GM19023 (cell line): ENCODE results near the gene LILRA1.
"Not testable (repeated sequence)": the region's sequence is repeated elsewhere in the genome, so short reads cannot be mapped to it uniquely, and the experiment has no call there.

Experiments
- ATAC-seq: cut with Tn5 transposase; IDR thresholded peaks from one replicate; pipeline ENCODE4 v1.9.1; 2021; ENCODE audit warnings: mild to moderate bottlenecking, moderate library complexity; ENCODE audit not compliant: unreplicated experiment

Gene LILRA1

GRCh38 chr19:54576411-54576976 is 16.9 kb upstream of the LILRA1 start:
- no peak for ATAC-seq

DNA sequence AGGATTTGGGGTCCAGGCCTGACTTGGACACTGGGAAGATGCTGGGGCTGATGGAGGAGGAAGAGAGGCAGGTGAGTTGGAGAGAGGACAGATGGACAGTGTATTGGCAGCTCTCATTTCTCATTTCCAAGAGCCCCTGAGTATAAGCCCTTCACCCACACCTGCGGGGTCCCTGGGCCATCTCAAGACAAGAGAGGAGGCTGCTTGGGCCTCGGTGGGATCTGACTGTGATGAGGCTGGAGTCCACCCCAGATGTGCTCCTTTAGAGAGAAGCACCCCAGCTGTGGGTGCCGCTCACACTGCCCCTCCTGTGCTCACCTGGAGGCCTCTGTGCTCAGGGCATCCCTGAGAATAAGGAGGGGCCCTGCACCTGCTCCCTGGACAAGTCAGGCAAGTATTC is 16.1 kb upstream of the LILRA1 start:
- ATAC-seq = no peak

DNA sequence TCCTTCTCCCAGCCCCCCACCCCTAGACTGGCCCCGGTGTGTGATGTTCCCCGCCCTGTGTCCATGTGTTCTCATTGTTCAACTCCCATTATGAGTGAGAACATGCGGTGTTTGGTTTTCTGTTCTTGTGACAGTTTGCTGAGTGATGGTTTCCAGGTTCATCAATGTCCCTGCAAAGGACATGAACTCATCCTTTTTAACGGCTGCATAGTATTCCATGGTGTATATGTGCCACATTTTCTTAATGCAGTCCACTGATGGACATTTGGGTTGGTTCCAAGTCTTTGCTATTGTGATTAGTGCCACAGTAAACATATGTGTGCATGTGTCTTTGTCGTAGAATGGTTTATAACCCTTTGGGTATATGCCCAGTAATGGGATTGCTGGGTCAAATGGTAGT is 15.2 kb upstream of the LILRA1 start:
- ATAC-seq = not testable (repeated sequence)

- ATAC-seq = no peak
Measured at GRCh38 chr19:54586397-54586796, 7.0 kb upstream of the LILRA1 start.

- no peak for ATAC-seq
Measured at GRCh38 chr19:54587026-54587425, 6.4 kb upstream of the LILRA1 start.

- ATAC-seq = not testable (repeated sequence)
Measured at GRCh38 chr19:54593931-54594626, 647 bp downstream of the LILRA1 start.

GRCh38 chr19:54594737-54595136 is 1.3 kb downstream of the LILRA1 start:
- no peak for ATAC-seq

DNA sequence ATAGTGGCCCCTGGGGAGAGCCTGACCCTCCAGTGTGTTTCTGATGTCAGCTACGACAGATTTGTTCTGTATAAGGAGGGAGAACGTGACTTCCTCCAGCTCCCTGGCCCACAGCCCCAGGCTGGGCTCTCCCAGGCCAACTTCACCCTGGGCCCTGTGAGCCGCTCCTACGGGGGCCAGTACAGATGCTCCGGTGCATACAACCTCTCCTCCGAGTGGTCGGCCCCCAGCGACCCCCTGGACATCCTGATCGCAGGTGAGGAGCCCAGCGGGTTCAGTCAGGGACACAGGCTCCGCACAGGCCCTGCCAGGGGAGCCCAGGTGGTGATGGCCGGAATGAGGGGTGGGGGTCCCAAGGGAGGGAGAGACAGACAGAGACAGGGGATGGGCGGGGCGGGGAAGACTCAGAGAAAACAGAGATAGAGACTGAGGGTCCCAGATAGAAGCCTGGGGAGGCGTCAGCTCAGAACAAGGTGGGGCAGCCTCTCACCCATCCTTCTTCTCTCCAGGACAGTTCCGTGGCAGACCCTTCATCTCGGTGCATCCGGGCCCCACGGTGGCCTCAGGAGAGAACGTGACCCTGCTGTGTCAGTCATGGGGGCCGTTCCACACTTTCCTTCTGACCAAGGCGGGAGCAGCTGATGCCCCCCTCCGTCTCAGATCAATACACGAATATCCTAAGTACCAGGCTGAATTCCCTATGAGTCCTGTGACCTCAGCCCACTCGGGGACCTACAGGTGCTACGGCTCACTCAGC is 2.4 kb downstream of the LILRA1 start:
- ATAC-seq = not testable (repeated sequence)

DNA sequence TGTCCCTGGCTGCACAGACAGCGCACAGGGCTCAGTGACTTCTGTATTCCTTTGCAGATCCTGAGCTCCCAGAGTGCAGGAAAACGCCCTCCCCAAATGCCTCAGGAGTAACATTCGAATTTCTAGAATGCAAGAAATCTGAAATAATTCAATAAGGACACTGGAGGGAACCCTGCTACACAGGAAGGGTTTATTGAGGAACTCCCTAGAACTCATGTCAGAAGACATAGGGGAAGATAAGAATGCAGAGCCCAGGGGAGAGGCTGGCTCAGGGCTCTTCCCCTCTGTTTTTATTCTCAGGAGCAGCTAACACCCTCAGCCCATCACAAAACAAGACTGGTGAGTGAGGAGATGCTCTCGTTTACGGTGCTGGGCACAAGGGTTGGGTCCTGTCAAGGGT is 6.8 kb downstream of the LILRA1 start:
- no peak for ATAC-seq

GRCh38 chr19:54606230-54606629 is 12.8 kb downstream of the LILRA1 start:
- no peak for ATAC-seq

GRCh38 chr19:54606891-54607784 is 13.7 kb downstream of the LILRA1 start:
- ATAC-seq = peak; percentile 79

DNA sequence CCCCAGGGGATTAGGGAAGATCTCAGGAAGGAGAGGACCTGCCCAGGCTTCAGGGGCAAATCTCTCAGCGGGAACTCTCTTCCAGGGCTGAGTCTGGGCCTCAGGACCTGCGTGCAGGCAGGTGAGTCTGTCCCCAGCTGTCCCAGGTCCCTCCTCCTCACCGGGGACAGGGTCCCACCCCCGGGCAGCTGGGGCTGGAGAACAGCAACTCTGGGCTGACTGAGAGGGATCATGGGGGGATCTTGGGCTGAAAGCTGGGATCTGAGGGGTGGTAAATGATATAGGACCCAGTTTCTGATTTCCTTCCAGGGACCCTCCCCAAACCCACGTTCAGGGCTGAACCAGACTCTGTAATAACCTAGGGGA is 14.3 kb downstream of the LILRA1 start:
- ATAC-seq = no peak

GRCh38 chr19:54608205-54608604 is 14.8 kb downstream of the LILRA1 start:
- ATAC-seq = no peak

GRCh38 chr19:54608792-54609191 is 15.4 kb downstream of the LILRA1 start:
- ATAC-seq = no peak

DNA sequence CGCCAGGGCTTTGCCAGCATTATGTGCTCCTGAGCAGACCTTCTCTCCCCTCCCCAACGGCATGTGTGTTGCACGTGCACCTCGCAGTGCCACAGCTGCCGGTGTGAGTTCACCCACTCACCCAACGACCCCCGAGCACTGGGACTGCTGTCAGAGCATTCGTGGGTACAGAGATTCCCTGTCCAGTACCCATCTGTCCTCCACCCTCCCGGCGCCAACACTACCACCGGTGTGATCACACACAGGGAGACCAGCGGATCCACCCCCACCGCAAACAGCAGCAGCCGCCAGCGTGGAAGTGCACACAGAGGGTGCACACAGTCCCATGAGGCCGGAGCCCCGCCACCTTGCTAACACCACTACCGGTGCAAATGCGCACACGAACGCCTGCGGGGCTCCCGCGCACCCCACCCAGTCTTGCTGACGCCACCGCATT is 15.9 kb downstream of the LILRA1 start:
- no peak for ATAC-seq

DNA sequence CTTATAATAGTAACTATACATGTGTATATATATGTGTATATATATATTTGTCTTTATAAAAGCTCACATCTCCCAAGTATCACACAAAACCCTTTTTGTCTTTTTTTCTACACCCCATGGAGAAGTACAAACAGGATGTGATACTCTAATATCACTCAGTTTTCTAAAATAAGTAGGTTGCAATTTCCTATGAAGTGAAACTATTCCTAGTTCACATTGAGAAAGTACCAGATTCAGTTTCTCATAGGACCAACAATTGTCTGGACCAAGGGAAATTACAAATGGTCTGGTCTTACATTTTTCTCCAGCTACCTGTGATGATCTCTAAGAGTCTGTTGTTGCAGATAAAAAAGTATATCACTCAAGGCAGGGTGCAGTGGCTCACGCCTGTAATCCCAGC is 19.0 kb downstream of the LILRA1 start:
- ATAC-seq = no peak

- ATAC-seq = no peak
Measured at GRCh38 chr19:54614726-54615125, 21.3 kb downstream of the LILRA1 start.

GRCh38 chr19:54616057-54616456 is 22.6 kb downstream of the LILRA1 start:
- ATAC-seq = no peak

DNA sequence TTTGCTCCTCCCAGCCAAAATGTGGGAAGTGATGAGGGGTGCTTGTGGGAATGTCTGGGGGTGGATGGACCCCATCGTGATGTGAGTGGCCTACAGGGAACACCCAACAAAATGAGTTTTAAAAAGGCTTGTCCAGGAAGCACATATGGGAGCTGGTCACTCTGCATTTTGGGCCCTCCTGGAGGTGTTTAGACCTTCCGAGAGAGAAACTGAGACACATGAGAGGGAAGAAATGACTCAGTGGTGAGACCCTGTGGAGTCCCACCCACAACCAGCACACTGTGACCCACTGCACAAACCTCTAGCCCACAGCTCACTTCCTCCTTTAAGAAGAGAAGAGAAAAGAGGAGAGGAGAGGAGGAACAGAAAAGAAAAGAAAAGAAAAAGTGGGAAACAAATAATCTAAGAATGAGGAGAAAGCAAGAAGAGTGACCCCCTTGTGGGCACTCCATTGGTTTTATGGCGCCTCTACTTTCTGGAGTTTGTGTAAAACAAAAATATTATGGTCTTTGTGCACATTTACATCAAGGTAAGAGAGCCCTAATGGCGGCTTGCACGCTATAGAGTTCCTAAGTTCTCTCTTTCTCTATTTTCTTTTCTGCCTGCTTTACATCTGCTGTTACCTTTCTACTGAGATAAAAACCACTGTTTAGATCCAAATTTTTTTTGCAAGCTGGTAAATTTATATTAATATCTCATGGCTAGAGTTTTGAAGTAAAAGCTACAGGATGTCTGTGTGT is 23.6 kb downstream of the LILRA1 start:
- ATAC-seq = peak; percentile 91

DNA sequence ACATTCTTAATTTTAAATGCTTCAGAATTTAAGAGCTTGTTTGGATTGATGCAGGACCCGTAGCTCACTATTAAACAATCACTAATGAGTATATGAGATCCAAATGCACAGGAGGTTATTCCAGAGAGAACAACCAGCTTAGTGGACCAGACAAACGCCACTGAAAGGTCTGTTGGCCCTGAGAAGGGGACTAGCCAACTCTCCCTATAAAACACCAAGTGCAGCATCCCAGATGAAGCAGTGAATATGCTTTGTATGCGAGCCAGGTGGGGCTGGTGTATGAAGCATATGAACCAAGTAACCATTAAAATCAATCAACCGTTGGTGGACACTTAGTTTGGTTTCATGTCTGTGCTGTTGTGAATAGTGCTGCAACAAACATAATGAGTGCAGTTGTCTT is 27.0 kb downstream of the LILRA1 start:
- ATAC-seq = no peak
